ENCODE measurements around the gene KRTAP1-1. TPM values are rescaled to one million over a fixed set of nuclear protein-coding genes. Genes with fewer than 3 reads are reported as not detected.
"Not testable (repeated sequence)": the region's sequence is repeated elsewhere in the genome, so short reads cannot be mapped to it uniquely, and the experiment has no call there.

KRTAP1-1 gene
- total RNA-seq, 1 donor from 2014 or later: not detected

GRCh38 chr17:41012326-41013120, 28.7 kb downstream of the KRTAP1-1 start:
- intact Hi-C loops (cut with micrococcal nuclease): no loop called here

GRCh38 chr17:41010441-41010840, 30.8 kb downstream of the KRTAP1-1 start:
- intact Hi-C loops (cut with micrococcal nuclease): no loop called here

GRCh38 chr17:41009936-41010335, 31.3 kb downstream of the KRTAP1-1 start:
- intact Hi-C loops (cut with micrococcal nuclease): no loop called here

- intact Hi-C loops (cut with micrococcal nuclease): no loop called here
Measured at GRCh38 chr17:41009301-41009760, 31.9 kb downstream of the KRTAP1-1 start.

GRCh38 chr17:41008811-41009210, 32.4 kb downstream of the KRTAP1-1 start, which contains the start of gene KRTAP3-1:
Gene KRTAP3-1 (minus strand): TSS chr17:41009128. CDS start chr17:41009074, 54 bp downstream.
- intact Hi-C loops (cut with micrococcal nuclease): no loop called here

GRCh38 chr17:41004397-41004796, 36.9 kb downstream of the KRTAP1-1 start:
- intact Hi-C loops (cut with micrococcal nuclease): no loop called here

GRCh38 chr17:41003926-41004325, 37.3 kb downstream of the KRTAP1-1 start:
- intact Hi-C loops (cut with micrococcal nuclease): no loop called here

GRCh38 chr17:41002814-41003213, 38.4 kb downstream of the KRTAP1-1 start:
- intact Hi-C loops (cut with micrococcal nuclease): no loop called here

GRCh38 chr17:41001795-41002194, 39.5 kb downstream of the KRTAP1-1 start:
- intact Hi-C loops (cut with micrococcal nuclease): no loop called here

- intact Hi-C loops (cut with micrococcal nuclease): not testable (repeated sequence)
Measured at GRCh38 chr17:40999563-40999962, 41.7 kb downstream of the KRTAP1-1 start, which contains the start of gene KRTAP3-2. Gene KRTAP3-2 (minus strand): TSS chr17:40999906. CDS start chr17:40999853, 53 bp downstream.

GRCh38 chr17:40997361-40997760, 43.9 kb downstream of the KRTAP1-1 start:
- intact Hi-C loops (cut with micrococcal nuclease): no loop called here

GRCh38 chr17:40996829-40997228, 44.4 kb downstream of the KRTAP1-1 start:
- intact Hi-C loops (cut with micrococcal nuclease): no loop called here

GRCh38 chr17:40995116-40995515, 46.1 kb downstream of the KRTAP1-1 start:
- intact Hi-C loops (cut with micrococcal nuclease): no loop called here

GRCh38 chr17:40993839-40994238, 47.4 kb downstream of the KRTAP1-1 start, which contains the start of gene KRTAP3-3:
Gene KRTAP3-3 (minus strand): TSS chr17:40994164. CDS start chr17:40994097, 67 bp downstream.
- intact Hi-C loops (cut with micrococcal nuclease): no loop called here

- intact Hi-C loops (cut with micrococcal nuclease): no loop called here
Measured at GRCh38 chr17:40993084-40993483, 48.2 kb downstream of the KRTAP1-1 start.

GRCh38 chr17:40992666-40993065, 48.6 kb downstream of the KRTAP1-1 start:
- intact Hi-C loops (cut with micrococcal nuclease): no loop called here

Other genes starting within 250 kb of the KRTAP1-1 start
- not detected in 2 replicates for gene KRT28, start 241.5 kb downstream of the KRTAP1-1 start, total RNA-seq
- gene KRT10, start 218.8 kb downstream of the KRTAP1-1 start, total RNA-seq: 21.0 and 25.6 TPM in 2 replicates
- gene KRT12, start 174.2 kb downstream of the KRTAP1-1 start, total RNA-seq: not detected in 2 replicates
- not detected in 2 replicates for gene KRT20, start 156.2 kb downstream of the KRTAP1-1 start, total RNA-seq
- not detected in 2 replicates for gene KRT23, start 103.8 kb downstream of the KRTAP1-1 start, total RNA-seq
- gene KRT39, start 74.5 kb downstream of the KRTAP1-1 start, total RNA-seq: not detected in 2 replicates
- gene KRT40, start 57.1 kb downstream of the KRTAP1-1 start, total RNA-seq: not detected in 2 replicates
- gene KRTAP3-3, start 47.3 kb downstream of the KRTAP1-1 start, total RNA-seq: not detected in 2 replicates
- not detected in 2 replicates for gene KRTAP3-2, start 41.5 kb downstream of the KRTAP1-1 start, total RNA-seq
- gene KRTAP3-1, start 32.3 kb downstream of the KRTAP1-1 start, total RNA-seq: not detected in 2 replicates
- not detected in 2 replicates for gene KRTAP1-5, start 14.2 kb downstream of the KRTAP1-1 start, total RNA-seq
- gene KRTAP1-4, start 11.3 kb downstream of the KRTAP1-1 start, total RNA-seq: not detected in 2 replicates
- gene KRTAP1-3, start 6.6 kb downstream of the KRTAP1-1 start, total RNA-seq: not detected in 2 replicates
- not detected in 2 replicates for gene KRTAP2-1, start 5.9 kb upstream of the KRTAP1-1 start, total RNA-seq
- not detected in 2 replicates for gene KRTAP2-2, start 13.8 kb upstream of the KRTAP1-1 start, total RNA-seq
- not detected in 2 replicates for gene KRTAP2-3, start 18.7 kb upstream of the KRTAP1-1 start, total RNA-seq
- not detected in 2 replicates for gene KRTAP2-4, start 24.4 kb upstream of the KRTAP1-1 start, total RNA-seq
- gene KRTAP4-7, start 42.7 kb upstream of the KRTAP1-1 start, total RNA-seq: not detected in 2 replicates
- not detected in 2 replicates for gene KRTAP4-8, start 56.7 kb upstream of the KRTAP1-1 start, total RNA-seq
- gene KRTAP4-16, start 60.8 kb upstream of the KRTAP1-1 start, total RNA-seq: not detected in 2 replicates
- not detected in 2 replicates for gene KRTAP4-9, start 63.9 kb upstream of the KRTAP1-1 start, total RNA-seq
- gene KRTAP4-11, start 76.9 kb upstream of the KRTAP1-1 start, total RNA-seq: not detected in 2 replicates
- not detected in 2 replicates for gene KRTAP4-12, start 82.7 kb upstream of the KRTAP1-1 start, total RNA-seq
- gene KRTAP4-6, start 99.1 kb upstream of the KRTAP1-1 start, total RNA-seq: not detected in 2 replicates
- gene KRTAP4-5, start 108.4 kb upstream of the KRTAP1-1 start, total RNA-seq: not detected in 2 replicates
- gene KRTAP4-4, start 119.3 kb upstream of the KRTAP1-1 start, total RNA-seq: not detected in 2 replicates
- gene KRTAP4-3, start 126.8 kb upstream of the KRTAP1-1 start, total RNA-seq: not detected in 2 replicates
- gene KRTAP4-2, start 136.8 kb upstream of the KRTAP1-1 start, total RNA-seq: not detected in 2 replicates
- gene KRTAP4-1, start 143.5 kb upstream of the KRTAP1-1 start, total RNA-seq: not detected in 2 replicates
- not detected in 2 replicates for gene KRTAP9-1, start 148.4 kb upstream of the KRTAP1-1 start, total RNA-seq
- not detected in 2 replicates for gene KRTAP9-2, start 185.2 kb upstream of the KRTAP1-1 start, total RNA-seq
- not detected in 2 replicates for gene KRTAP9-3, start 191.0 kb upstream of the KRTAP1-1 start, total RNA-seq
- not detected in 2 replicates for gene KRTAP9-8, start 196.5 kb upstream of the KRTAP1-1 start, total RNA-seq
- gene KRTAP9-4, start 208.2 kb upstream of the KRTAP1-1 start, total RNA-seq: not detected in 2 replicates
- not detected in 2 replicates for gene KRTAP9-9, start 213.9 kb upstream of the KRTAP1-1 start, total RNA-seq
- not detected in 2 replicates for gene KRTAP9-6, start 223.9 kb upstream of the KRTAP1-1 start, total RNA-seq
- gene KRTAP9-7, start 234.2 kb upstream of the KRTAP1-1 start, total RNA-seq: not detected in 2 replicates